CD1c-positive myeloid dendritic cell (primary cell): Measurements from ENCODE around the gene OSBPL9.
"Not testable (repeated sequence)": the region's sequence is repeated elsewhere in the genome, so short reads cannot be mapped to it uniquely, and the experiment has no call there.

Source experiments
- DNase-seq: peaks from one replicate; pipeline ENCODE4 v3.0.0-alpha.2; 2016; ENCODE audit errors: extremely low spot score

OSBPL9 gene

DNA sequence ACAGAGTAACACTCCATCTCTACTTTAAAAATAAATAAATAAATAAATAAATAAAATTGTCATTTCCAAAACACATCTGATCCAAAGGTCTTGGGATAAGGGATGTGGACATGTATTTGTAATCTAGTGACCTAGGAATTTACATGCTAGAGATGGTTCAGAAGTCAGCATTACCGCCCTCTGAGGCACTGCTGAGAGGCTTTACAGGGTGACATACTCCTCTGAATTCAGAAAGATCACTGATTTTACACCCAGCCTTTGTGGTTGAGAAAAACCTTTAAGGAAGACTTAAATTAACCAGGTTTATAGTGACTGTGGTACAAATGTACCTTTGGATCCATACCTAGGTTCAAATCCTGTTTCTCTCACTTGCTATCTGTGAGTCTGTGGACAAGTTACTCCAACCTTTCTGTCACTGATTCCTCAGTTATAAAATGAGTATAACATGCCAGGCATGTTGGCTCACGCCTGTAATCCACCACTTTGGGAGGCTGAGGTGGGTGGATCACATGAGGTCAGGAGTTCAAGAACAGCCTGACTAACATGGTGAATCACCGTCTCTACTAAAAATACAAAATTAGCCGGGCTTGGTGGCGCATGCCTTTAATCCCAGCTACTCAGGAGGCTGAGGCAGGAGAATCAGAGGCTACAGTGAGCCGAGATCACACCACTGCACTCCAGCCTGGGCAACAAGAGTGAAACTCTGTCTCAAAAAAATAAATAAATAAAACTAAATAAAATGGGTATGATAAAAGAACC, 20.1 kb downstream of the OSBPL9 start:
- peak; percentile 25 for DNase-seq

DNA sequence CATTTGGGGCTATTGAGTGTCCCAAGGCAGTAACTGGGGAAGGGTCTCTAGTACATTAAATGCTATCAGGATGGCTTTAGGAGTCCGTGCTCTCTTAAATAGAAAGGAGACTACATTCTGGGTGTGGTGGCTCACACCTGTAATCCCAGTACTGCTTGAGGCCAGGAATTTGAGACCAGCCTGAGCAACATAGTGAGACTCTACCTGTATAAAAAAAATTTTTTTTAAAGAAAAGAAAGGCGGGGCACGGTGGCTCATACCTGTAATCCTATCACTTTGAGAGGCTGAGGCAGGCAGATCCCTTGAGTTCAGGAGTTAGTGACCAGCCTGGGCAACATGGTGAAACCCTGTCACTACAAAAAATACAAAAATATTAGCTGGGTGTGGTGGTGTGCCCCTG, 21.5 kb downstream of the OSBPL9 start:
- no peak for DNase-seq

DNA sequence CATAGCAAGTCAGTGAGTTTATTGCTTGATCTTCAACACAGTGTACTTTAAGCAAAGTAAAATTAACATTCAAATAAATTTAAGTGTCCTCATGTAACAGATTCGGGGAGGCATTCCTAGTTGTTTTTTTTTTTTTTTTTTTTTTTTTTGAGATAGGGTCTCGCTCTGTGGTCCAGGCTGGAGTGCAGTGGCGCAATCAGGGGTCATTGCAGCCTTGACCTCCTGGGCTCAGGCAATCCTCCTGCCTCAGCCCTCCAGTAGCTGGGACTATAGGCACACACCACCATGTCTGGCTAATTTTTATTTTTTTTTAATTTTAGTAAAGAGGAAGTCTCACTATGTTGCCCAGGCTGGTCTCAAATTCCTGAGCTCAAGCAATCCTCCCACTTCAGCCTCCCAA, 22.8 kb downstream of the OSBPL9 start:
- no peak for DNase-seq

DNA sequence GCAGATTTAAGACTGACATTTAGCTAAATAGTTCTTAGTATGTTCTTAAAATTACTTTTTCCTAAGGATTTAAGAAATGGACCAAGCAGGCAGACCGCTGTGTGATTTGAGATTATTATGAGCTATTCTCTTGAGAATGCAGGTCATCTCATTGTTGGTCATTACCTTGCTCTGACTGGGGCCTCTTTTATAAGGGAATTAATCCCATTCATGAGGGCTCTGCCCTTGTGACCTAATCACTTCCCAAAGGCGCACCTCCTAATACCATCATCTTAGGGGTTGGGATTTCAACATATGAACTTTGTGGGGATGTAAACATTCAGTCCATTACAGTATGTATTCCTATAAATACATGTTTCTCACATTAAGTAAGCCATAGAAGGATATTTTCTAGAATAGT, 24.2 kb downstream of the OSBPL9 start:
- no peak for DNase-seq

DNA sequence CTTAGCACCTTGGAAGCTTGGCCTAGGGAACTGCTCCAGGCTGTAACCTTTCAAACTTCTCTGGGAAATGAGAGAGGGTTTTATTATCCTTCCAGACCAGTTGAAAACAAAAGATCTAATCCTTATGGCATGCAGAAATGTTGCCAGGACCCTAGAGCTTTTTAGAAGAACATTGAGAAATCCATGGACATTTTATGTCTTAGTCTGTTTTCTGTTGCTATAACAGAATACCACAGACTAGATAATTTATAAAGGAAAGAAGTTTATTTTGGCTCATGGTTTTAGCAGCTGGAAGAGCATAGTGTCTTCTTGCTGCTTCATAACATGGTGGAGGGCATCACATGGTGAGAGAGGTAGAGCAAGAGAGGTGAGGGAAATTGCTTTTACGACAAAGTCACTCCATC, 25.8 kb downstream of the OSBPL9 start:
- DNase-seq: no peak

DNA sequence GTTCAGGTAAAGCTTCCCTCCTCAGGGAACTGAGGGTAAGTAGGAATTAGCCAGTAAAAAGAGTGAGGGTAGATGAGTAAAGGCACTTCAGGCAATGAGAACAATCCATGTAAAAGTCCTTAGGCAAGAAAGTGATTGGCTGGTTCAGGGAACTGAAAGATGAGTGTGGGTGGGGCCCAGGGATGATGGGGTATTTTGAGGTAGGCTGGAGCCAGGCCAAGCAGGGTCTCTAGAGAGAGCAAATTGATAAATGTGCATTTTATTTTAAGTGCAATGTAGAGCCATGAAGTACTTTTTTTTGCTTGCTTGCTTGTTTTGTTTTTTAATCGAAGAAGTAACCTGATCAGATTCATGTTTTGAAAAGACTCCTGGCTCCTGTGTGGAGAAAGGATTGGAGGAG, 26.5 kb downstream of the OSBPL9 start:
- DNase-seq: no peak

DNA sequence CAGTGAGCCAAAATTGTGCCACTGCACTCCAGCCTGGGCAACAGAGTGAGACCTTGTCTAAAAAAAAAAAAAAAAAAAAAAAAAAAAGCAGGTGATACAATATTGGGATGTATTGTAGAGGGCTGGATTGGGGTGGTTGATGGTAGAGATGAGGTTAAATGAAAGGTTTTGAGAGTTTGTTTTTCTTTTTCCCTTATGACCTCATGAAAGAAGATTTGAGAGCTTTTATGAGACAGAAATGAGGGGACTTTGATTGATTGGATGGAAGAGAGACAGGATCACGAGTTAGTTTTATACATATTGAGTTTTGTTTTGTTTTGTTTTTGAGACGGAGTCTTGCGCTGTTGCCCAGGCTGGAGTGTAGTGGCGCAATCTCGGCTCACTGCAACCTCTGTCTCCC, 27.1 kb downstream of the OSBPL9 start:
- no peak for DNase-seq

DNA sequence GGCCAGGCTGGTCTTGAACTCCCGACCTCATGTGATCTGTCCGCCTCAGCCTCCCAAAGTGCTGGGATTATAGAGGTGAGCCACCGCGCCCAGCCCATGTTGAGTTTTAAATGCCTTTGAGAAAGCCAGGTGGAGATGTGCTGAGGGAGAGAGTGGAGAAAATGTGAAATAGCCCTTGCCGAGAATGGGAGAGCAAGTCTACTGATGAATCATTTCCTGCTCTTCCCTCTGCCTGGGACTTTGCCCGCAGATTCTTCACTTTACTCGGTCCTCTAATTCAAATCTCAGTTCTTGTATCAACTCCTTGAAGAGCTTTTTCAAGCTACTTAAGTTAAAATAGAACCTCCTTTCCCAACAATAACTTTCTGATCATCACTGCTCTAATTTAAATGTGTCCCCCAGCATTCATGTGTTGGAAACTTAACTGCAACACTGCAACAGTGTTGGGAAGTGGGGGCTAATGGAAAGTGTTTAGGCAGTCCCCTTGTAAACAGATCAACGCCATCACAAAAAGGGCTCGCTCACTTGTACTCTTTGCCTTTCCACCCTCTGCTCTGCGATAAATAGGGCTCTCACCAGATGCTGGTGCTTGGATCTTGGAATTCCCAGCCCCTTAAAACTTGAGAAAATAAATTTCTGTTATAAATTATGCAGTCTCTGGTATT, 27.8 kb downstream of the OSBPL9 start:
- no peak for DNase-seq

DNA sequence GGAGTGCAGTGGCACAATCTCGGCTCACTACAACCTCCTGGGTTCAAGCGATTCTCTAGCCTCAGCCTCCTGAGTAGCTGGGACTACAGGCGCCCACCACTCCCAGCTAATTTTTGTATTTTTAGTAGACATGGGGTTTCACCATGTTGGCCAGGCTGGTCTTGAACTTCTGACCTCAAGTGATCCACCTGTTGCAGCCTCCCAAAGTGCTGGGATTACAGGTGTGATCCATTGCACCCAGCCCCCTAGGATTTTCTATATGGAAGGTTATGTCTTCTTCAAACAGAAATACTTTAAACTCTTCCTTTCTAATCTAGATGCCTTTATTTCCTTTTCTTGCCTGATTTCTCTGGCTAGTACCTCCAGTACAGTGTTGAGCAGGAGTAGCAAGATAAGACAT, 29.7 kb downstream of the OSBPL9 start:
- DNase-seq: not testable (repeated sequence)

DNA sequence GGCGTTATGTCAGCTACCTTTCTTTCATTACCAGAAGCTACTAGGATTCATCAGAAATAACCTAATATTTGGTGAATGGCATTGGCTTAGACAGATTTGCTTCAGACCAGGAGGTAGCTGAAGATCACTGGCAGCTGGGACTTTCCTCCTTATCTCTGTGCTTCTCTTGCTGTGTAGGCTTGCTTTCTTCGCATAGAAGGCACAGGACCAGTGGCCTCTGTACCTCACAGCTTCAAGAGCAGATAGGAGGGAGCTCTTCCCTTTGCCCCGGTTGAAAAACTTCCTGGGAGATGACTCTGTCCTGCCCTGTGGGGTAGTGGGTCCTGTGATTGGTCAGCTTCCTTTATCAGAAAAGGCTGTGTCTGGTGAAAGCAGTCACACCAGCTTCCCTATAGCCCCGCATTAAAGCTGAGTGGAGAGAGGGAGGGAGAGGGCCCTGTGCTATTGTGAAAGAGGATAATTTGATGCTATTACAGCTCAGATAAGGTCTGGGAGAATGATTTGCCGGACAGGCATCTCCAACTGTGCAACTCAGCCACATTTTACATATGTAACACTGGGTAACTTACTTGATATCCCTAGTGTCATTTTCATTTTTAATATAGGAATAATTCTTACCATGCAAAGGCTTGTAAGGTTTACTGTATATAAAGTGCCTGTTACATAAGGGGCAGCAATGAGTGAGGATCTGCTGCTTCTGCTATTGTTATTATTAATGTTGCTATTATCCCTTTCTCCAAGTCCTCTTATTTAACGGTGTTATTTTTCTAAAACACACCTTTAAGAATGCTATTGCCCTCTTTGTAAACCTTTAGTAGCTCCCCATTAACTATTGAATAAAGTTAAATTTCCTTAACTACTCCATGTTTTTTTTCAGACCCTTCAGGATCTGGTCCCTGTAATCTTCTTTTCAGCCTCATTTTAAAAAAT, 31.6 kb downstream of the OSBPL9 start:
- DNase-seq: peak; percentile 36

DNA sequence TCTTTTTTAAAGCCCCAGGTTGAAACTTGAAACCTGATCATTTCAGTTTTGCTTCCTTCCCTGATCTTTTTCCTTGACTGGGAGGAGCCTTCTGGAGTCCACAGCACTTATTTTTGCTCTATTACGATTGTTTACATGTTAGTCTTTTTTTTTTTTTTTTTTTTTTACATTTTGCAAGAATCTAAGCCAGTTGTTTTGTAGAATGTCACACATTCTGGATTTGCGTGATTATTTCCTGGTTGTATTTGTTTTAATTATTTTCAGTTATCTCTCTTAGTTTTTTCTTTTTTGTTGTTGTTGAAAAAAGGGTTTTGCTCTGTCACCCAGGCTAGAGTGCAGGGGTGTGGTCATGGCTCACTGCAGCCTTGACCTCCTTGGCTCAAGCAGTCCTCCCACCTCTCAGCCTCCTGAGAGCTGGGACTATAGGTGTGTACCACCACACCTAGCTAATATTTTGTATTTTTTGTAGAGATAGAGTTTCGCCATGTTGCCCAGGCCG, 32.8 kb downstream of the OSBPL9 start:
- no peak for DNase-seq

DNA sequence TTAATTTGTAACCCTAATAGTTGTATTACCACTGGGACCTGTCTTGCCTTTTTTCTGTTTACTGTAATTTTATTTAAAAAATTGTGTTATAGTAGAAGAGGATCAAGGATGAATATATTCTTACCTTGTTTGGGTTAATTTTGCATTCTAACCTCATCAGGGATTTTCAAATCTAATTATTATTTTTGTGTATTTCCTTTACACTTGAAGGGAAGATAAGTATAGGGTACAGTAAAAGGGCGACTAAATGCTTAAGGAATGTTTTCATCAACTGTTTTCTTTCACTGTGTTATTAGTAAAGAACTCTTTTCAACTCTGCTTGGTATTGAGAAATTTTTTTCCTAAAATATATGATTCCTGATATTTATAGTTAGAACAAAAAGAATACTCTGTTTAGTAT, 33.3 kb downstream of the OSBPL9 start:
- DNase-seq: no peak

DNA sequence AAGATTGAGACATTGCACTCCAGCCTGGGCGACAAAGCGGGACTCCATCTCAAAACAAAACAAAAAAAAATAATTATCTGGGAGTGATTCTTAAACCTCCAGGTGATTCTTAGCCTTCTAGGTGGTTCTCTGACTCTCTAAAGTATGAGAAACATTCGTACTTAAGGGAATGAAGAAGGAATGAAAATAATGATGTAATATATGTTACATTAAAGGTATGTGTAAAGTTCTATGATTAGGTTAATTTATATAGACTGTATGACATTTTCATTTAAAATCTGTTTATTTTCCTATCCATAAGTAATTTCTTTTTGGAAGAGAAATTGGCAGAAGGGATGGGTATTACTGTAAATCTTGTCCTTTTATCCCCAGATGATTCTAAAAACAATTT, 34.7 kb downstream of the OSBPL9 start:
- DNase-seq: no peak

DNA sequence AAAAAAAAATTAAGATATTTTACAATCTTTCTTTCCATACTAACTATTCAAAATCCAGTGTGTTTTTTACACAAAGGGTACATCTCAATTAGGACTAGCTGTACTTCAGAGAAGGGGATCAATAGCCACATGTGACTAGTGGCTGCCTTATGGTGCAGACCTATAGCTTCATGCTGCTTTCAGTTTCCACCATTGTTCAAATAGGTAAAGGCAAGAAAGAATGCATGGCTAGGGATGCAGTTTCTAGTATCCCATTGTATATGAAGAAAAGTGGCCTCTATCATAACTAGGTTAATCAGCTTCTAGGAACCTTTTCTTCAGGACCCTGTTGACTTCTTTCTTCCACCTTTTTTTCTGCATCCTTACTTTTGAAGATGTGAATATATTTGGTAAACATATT, 35.7 kb downstream of the OSBPL9 start:
- DNase-seq: no peak

DNA sequence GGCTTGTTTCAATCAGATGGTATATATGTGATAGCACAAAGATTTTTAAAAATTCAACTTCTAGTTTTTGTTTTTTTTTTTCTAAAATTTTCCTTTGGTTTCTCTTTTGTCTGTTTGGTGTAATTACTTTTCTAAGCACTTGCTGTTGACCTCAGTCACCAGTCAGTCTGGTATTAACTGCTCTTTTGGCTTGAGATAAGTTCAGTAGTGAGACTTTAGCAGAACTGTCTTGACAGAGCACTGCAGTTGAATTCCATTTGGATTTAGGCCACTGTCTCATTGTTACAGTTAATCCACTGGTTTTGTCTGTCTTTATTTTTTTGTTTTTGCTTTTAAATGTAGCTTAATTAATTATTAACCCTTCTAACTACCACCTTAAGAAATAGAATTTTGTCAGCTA, 36.2 kb downstream of the OSBPL9 start:
- no peak for DNase-seq

DNA sequence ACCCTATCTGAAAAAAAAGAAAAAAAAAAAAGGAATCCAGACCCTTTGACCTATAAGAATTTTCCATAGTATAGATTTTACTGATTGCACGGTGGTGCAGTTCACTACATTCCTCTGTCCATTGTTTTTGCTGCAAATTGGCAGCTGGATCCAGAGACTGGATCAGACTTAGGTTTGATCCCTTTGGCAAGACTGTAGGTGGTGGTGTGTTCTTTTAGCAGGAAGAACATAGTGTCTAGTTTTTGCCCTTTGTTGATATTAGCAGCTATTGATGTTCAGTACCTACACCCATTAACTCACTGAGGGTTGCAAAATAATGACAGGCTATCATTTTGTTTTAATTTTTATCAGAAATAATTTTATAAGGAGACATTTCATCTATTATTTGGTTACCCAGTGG, 37.1 kb downstream of the OSBPL9 start:
- DNase-seq: no peak

DNA sequence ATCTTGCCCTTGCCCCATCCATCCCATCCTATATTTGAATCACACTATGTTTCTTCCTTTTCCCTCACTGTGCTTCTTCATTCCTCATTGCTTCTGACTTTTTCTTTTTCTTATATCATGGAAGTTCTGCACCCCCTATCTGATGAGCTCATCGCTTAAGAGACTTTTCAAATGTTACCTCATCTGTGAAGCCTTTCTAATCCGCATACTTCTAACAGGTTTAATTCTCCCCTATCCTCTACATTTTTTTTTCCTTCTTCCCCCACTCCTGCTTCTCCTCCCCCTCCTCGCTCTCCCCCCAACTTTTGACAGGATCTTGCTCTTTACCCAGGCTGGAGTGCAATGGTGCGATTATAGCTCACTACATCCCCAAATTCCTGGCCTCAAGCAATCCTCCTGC, 39.5 kb downstream of the OSBPL9 start:
- DNase-seq: no peak

DNA sequence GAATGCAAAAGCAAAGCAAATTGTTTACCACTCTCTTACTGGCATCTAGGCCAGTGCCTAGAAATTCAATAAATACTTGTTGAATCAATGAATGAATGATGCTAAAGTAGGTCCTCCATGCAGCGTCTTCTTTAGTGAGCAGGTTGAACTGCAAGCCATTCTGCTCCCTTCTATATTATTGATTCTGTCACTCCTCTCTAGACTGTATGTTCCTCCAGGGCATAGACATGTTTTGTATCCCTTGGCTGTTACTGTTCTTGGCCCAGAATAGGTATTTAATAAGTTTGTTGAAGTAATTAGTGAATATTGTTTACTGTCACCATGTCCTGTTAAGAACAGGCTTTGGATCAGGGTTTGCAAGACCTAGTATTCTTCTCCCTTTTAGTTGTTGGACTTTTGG, 43.7 kb downstream of the OSBPL9 start:
- no peak for DNase-seq

DNA sequence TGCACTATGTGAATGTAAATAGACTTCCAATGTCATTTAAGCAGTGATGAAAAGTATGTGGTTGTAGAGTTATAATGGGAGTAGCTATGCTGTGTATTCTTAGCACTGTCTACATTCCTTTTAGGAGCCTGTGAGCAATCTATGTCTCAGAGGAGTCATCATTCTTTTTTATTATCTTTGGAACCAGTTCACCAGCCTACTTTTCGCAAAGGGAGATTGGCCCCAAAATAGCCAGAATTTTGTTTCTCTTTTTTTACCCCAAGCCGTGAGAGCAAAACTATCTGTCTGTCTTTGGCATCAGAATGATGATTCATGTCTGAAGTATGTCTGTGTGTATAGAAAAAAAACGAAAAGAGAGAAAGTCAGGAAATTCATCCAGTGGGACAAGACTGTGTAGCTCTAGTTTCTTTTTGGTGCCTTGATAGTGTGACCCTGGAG, 44.2 kb downstream of the OSBPL9 start:
- DNase-seq: no peak

DNA sequence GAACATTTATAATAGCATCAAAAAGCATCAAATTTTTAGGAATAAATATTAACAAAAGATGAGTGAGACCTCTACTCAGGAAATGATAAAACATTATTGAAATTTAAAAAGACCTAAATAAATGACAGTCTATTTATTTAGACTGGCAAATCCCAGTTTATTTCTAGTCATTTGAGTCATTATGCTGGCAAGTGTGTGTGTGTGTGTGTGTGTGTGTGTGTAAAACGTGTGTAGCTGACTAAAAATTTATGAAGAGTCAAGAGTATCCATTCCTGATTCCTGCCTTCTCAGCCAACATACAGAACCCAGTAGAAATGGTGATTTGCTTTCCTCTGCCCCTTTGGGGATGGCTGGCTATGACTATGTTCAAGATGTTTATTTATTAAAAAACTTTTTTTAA, 46.2 kb downstream of the OSBPL9 start:
- DNase-seq: no peak

DNA sequence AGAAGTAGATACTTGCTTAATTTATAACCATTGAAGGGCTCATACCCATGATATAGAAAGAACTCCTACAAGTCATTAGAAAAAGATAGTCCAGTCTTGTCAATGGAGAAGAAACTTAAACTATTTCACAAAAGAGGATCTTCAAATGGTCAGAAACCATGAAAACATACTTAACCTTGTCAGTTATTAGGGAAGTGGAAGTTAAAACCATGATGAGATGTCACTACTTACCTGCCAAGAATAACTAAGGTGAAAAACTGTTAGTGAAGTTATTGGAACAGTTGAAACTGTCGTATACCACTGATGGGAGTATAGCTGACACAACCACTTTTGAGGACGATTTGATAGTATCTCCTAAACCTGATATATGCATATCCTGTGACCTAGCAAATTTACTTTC, 46.8 kb downstream of the OSBPL9 start:
- DNase-seq: no peak
